ENCODE measurements around the gene DSCAML1. TPM values are rescaled to one million over a fixed set of nuclear protein-coding genes. Genes with fewer than 3 reads are reported as not detected.
A peak's percentile ranks its signal among the peaks of the same experiment; 100 is the strongest.

The DSCAML1 gene
- total and polyA plus RNA-seq, 9 of the 15 experiments (the other 6 are each of a cell fraction or from before 2014, with no cell fraction given) = not detected

GRCh38 chr11:117519590-117519989 lies 277.4 kb downstream of the DSCAML1 start:
- peaks cover 0 to 4% of the 10 kb centered on the region in 2 experiments; a peak in 1 of 5 replicates for H3K4me1 ChIP-seq (replicated peaks in 1 of 2; ENCODE audit: control insufficient read depth in 2 of 2, insufficient read depth in 2 of 2, low read length in 2 of 2)
- H3K27me3 ChIP-seq (ENCODE audit: control insufficient read depth in 2 of 2, insufficient read depth in 2 of 2, low read length in 2 of 2) = peaks cover 34 to 92% of the 10 kb centered on the region in 2 experiments
- no peak overlapping the region for H3K9ac ChIP-seq (ENCODE audit: insufficient read depth in 1 of 2, low read depth in 2 of 2, low read length in 2 of 2)
- TF ChIP-seq ATF3 (IDR thresholded peaks at IDR 0.05) (peak; percentile 47), ATF3 (CRISPR knock-in tag; conservative IDR thresholded peaks at IDR 0.05) (no peak), CEBPG (CRISPR knock-in tag; IDR thresholded peaks at IDR 0.05) (peak; percentile 50; the same call in 1 of the 2 replicates), CEBPG (tag; conservative IDR thresholded peaks at IDR 0.05 in 1 of 2, IDR thresholded peaks at IDR 0.05 in 1 of 2) (peak; percentile 50 to 53; a peak in 1 of 4 replicates), CEBPB (tag; IDR thresholded peaks at IDR 0.05) (peak; percentile 34; the same call in 1 of the 2 replicates), CTCFL (IDR thresholded peaks at IDR 0.05; ENCODE audit: borderline replicate concordance, insufficient read depth, low read depth, low read length, poor library complexity, severe bottlenecking) (no peak), CXXC5 (CRISPR knock-in tag; IDR thresholded peaks at IDR 0.05) (no peak), ZNF24 (IDR thresholded peaks at IDR 0.05) (no peak), BCOR (IDR thresholded peaks at IDR 0.05) (no peak), CHCHD3 (CRISPR knock-in tag; IDR thresholded peaks at IDR 0.05) (no peak), IFI16 (CRISPR knock-in tag; IDR thresholded peaks at IDR 0.05) (no peak), TAF9B (IDR thresholded peaks at IDR 0.05; ENCODE audit: partially characterized antibody) (no peak), FOXO4 (CRISPR knock-in tag; IDR thresholded peaks at IDR 0.05) (no peak), PML (IDR thresholded peaks at IDR 0.05; ENCODE audit: low read length) (no peak), ETV6 (IDR thresholded peaks at IDR 0.05; ENCODE audit: borderline replicate concordance in 1 of 2, low read depth in 2 of 2, low read length in 1 of 2) (no peak), ETV6 (CRISPR knock-in tag; IDR thresholded peaks at IDR 0.05; ENCODE audit: borderline replicate concordance) (no peak), MTA2 (IDR thresholded peaks at IDR 0.05; ENCODE audit: low read depth) (no peak)
- WGBS (ENCODE audit: insufficient coverage, low coverage, missing lambda C conversion rate) = 2% methylated on average over 4 of the region's 4 CpGs
- H3K4me3 ChIP-seq = no peak overlapping the region
- H2AFZ ChIP-seq (ENCODE audit: low read depth, low read length) = no peak overlapping the region
- no peak for ATAC-seq
- in situ Hi-C loops (cut with MboI) (no loop called here), intact Hi-C loops (cut with micrococcal nuclease) (no loop called here)
- H3K36me3 ChIP-seq (ENCODE audit: control insufficient read depth, insufficient read depth, low read length) = no peaks in the 10 kb centered on the region
- no peaks in the 10 kb centered on the region for H3K79me2 ChIP-seq (ENCODE audit: control insufficient read depth, insufficient read depth, low read length)
- H4K20me1 ChIP-seq (replicated peaks; ENCODE audit: control insufficient read depth, insufficient read depth, low read length) = peaks cover 7% of the 10 kb centered on the region; the same call in 1 of the 2 replicates
- no peak for FAIRE-seq
- H3K27ac ChIP-seq (ENCODE audit: extremely low read depth, low read depth, low read length) = no peak overlapping the region
- ChIA-PET CTCF (ENCODE audit: low intra/inter-chr PET ratio) (no interaction called here), POLR2A (no interaction called here)
- no peaks in the 10 kb centered on the region for H3K9me3 ChIP-seq (replicated peaks; ENCODE audit: control insufficient read depth, insufficient read depth, low read depth, low read length)
- H3K9me1 ChIP-seq (ENCODE audit: control insufficient read depth, insufficient read depth, low read length) = no peaks in the 10 kb centered on the region
- no peak overlapping the region for H3K4me2 ChIP-seq (ENCODE audit: insufficient read depth, low read length)
- no TSS peak for BruUV-seq (replicated peaks)
- no peak for DNase-seq (ENCODE audit: extremely low read depth in 1 of 4, low spot score in 3 of 4)

Data from K562 (cell line).